HUDEP-2 (cell line): ENCODE data around the gene CMTM2.
"Not testable (repeated sequence)": the region's sequence is repeated elsewhere in the genome, so short reads cannot be mapped to it uniquely, and the experiment has no call there.

Source experiments
- DNase-seq, 76 experiments: peaks; one replicate each; lab custom pipeline; 2025; ENCODE audit not compliant: unreplicated experiment in 76 of 76; lab: John Stamatoyannopoulos, UW

CMTM2 gene

GRCh38 chr16:66605177-66605978 lies 26.1 kb downstream of the CMTM2 start:
- peak in 1 of 76 experiments; percentile 5 for DNase-seq

- no peak for DNase-seq
Observed at GRCh38 chr16:66605979-66606751, 26.9 kb downstream of the CMTM2 start.

- peak in 69 of 76 experiments; percentile 19 to 88 (median 67) for DNase-seq
Observed at GRCh38 chr16:66608241-66609138, 29.2 kb downstream of the CMTM2 start.

DNA sequence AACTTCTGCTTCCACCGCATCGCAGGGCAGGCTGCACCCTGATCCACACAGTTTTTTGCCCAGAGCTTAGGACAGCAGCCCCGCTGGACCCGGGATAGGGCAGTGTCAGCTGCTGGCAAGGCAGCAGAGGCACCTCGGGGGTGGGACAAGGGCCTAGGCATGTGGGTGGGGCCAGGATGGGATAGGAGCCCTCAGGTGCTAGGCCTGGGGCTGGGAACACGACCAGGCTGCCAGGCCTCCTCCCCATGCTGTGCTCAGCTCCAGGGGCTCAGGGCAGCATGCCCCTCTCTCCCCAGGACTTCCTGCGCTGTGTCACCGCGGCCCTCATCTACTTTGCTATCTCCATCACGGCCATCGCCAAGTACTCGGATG lies 29.9 kb downstream of the CMTM2 start:
- DNase-seq: no peak

- no peak for DNase-seq
Observed at GRCh38 chr16:66610111-66610820, 31.0 kb downstream of the CMTM2 start.

DNA sequence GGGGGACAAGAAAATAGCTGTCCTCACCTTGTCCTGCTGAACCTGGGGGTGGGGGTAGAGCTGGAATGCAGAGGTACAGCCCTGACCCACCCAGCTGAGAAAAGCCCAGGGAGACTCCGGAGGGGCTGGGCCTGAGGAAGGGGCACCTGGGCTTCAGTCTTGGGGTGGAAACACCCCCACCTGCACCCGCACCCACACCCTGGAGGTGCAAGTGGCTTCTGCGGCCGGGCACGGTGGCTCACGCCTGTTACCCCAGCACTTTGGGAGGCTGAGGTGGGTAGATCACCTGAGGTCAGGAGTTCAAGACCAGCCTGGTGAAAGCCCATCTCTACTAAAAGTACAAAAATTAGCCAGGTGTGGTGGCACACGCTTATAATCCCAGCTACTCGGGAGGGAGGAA lies 32.6 kb downstream of the CMTM2 start:
- DNase-seq: not testable (repeated sequence)

- DNase-seq: no peak
Observed at GRCh38 chr16:66612422-66612821, 33.2 kb downstream of the CMTM2 start.

DNA sequence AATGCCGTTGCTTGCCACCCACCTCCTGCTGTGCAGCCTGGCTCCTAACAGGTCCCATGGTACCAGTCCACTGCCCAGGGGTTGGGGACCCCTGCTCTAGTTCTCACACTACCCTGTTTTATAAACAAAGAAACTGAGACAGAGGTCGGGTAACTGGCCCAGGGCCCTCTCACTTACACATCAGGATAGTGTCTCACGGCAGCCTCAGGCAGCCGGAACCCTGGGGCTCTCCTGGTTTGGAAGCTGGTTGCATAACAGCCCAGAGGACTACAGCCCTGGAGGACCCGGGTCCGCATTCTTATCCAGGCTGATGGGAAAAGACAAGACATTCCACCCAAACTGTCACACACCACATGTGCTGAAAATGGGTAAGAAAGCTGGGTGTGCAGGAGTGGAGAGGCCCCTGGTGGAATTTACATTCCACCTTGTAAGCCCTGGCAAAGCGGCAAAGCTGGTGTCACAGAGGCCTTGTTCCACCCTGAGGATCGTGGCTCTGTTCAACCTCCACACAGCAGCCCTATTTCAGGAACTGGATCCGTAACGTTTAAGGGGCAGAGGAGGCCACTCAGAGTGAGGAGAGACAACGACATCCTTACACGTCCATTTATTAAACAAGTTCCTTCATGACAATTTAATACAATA lies 35.0 kb downstream of the CMTM2 start:
- DNase-seq: no peak

- DNase-seq: no peak
Observed at GRCh38 chr16:66616169-66616568, 36.9 kb downstream of the CMTM2 start.

- DNase-seq: no peak
Observed at GRCh38 chr16:66616592-66616991, 37.3 kb downstream of the CMTM2 start.

GRCh38 chr16:66617010-66617434 lies 37.8 kb downstream of the CMTM2 start:
- DNase-seq: no peak

DNA sequence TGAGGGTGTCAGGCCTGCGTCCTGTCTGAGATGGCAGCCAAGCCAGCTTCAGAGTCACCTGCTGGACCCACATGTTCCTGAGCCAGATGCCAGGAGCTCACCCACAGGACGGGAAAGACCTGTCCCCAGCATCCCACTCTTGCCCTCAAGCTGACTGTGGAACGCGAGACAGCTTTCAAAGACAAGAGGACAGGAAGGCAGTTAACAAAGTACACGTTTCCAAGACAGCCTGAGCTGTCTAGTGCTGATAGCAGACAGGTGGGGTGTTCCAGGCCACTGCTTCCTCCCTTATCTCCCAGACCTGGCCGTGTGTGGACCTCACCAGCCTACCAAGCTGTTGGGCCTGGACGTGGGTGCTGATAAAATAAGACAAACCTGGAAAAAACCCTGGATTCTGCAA lies 38.5 kb downstream of the CMTM2 start:
- DNase-seq: peak in 53 of 76 experiments; percentile 6 to 70 (median 35)

DNA sequence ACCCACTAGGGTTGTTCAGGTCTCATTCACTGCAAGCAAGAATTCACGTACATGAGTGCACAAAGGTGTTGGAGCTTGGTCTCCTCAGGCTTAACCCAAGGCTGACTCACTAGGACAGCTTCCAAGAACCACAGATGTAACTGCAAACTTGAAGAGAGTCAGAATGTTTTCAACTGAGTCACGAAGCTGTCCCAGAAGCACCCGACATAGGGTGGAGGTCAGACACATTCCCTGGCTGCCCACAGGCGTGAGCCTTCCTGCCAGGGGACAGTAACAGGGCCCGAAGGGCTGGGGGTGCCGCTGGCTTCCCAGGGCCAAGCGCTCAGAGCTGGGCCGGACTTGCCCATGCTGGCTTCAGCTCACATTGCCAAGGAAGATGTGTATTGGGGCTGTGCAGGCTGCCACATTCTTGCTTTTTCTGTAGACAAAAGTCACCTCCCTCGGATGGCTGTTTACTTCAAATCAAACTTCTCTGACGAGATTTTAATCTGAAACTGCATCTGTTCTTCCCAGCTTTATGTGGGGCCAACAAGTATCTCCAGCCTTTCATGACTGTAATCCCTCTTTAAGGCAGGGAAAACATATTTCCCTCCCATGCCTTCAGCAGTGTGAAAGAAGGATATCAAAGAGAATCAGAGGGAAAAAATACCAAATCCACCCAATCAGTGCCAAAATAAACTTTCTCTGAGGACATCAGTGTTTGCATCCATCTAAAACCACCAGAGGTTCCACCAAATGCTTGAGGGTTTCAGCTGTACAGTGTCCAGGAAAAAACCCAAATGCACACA lies 39.5 kb downstream of the CMTM2 start:
- DNase-seq: peak in 4 of 76 experiments; percentile 6 to 22 (median 22)

GRCh38 chr16:66619534-66620428 lies 40.5 kb downstream of the CMTM2 start:
- DNase-seq: no peak

- no peak for DNase-seq
Observed at GRCh38 chr16:66620429-66620795, 41.1 kb downstream of the CMTM2 start.

- DNase-seq: no peak
Observed at GRCh38 chr16:66621973-66622372, 42.7 kb downstream of the CMTM2 start.

- peak in 26 of 76 experiments; percentile 8 to 73 (median 31) for DNase-seq
Observed at GRCh38 chr16:66622863-66623262, 43.6 kb downstream of the CMTM2 start.

DNA sequence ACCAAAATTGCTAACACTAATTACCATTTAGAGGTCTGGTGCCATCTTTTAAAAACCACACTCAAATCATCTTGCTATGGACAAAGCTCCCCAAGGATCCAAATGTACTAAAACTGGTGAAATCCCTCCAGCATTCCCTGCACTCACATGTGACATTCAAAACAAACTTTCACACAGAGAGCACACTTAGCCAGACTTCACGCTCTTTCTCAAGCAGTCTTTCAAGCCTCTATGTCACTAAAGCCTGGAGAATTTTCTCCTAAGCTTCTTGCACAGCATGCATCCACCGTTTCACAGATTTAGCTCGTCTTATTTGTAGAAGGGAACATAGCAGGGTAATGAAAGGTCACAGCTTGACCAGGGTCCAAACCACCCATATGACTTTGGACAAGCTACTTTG lies 44.5 kb downstream of the CMTM2 start:
- no peak for DNase-seq
